Measurements from ENCODE around the gene GNB1L. TPM values are rescaled to one million over a fixed set of nuclear protein-coding genes. Genes with fewer than 3 reads are reported as not detected.

The GNB1L gene
- total RNA-seq, 1 donor from 2014 or later, result 6.2 TPM

- no peak for ATAC-seq
Measured at GRCh38 chr22:19762568-19763457, 91.9 kb downstream of the GNB1L start.

GRCh38 chr22:19761725-19762567, 92.7 kb downstream of the GNB1L start:
- DNase-seq (ENCODE audit: low spot score) (no peak), ATAC-seq (no peak)
- intact Hi-C loops (cut with DNase I), result no loop called here

More at GRCh38 chr22:19762568-19763457, 91.9 kb downstream of the GNB1L start:
- no peak for DNase-seq (ENCODE audit: low spot score)
- intact Hi-C loops (cut with DNase I), result no loop called here

- intact Hi-C loops (cut with DNase I), result no loop called here
- ATAC-seq (no peak), DNase-seq (ENCODE audit: low spot score) (no peak)
Measured at GRCh38 chr22:19760951-19761724, 93.5 kb downstream of the GNB1L start.

DNA sequence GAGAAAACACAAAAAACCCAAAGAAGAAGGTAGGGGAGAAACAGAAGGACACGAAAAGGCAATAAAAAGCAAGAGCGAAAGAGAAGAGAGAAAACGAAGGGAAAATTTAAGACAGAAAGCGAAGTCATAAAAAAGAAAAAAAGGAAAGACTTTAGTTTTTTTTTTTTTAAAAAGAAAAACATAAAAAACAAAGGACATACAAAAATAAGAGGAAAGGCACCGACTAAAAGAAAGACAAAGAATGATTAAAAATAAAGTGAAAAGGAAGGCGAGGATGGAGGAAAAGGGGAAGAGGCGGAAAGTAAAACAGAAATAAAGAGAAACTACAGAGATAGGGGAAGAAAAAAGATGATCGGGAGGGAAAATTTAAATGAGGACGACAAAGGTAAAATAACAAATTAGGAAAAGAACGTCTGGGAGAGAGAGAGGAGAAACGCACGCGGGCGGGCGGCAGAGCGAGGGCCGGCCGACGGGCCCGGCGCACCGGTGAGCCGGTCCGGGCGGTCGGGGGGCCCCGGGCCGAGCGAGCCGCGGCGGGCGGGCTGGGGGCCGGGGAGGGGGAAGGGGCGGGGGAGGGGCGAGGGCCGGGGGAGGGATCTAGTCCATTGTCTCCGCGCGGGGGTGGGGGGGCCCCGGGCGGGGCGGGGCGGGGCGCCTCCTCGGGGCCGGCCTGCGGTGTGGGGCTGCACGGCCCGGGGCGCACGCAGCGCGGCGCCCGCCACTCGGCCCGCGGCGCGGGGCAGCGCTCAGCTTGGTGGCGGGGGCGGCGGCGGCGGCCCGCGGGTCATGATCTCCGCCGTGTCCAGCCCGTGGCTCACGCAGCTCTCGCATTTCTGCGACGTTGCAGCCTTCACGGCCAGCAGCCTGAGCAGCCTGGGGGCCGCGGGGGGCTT, 94.4 kb downstream of the GNB1L start, which contains the start of gene TBX1:
TSS of gene TBX1 (plus strand) at position 721 of the 893 bp plus-strand sequence. CDS start at position 787, 66 bp downstream.
- ATAC-seq (no peak), DNase-seq (ENCODE audit: low spot score) (no peak)
- intact Hi-C loops (cut with DNase I), result no loop called here

GRCh38 chr22:19759427-19760057, 95.1 kb downstream of the GNB1L start:
- DNase-seq (ENCODE audit: low spot score) (no peak), ATAC-seq (no peak)
- intact Hi-C loops (cut with DNase I), result no loop called here

- DNase-seq (ENCODE audit: low spot score), result no peak
- intact Hi-C loops (cut with DNase I), result no loop called here
- ATAC-seq, result no peak
Measured at GRCh38 chr22:19758896-19759426, 95.7 kb downstream of the GNB1L start.

DNA sequence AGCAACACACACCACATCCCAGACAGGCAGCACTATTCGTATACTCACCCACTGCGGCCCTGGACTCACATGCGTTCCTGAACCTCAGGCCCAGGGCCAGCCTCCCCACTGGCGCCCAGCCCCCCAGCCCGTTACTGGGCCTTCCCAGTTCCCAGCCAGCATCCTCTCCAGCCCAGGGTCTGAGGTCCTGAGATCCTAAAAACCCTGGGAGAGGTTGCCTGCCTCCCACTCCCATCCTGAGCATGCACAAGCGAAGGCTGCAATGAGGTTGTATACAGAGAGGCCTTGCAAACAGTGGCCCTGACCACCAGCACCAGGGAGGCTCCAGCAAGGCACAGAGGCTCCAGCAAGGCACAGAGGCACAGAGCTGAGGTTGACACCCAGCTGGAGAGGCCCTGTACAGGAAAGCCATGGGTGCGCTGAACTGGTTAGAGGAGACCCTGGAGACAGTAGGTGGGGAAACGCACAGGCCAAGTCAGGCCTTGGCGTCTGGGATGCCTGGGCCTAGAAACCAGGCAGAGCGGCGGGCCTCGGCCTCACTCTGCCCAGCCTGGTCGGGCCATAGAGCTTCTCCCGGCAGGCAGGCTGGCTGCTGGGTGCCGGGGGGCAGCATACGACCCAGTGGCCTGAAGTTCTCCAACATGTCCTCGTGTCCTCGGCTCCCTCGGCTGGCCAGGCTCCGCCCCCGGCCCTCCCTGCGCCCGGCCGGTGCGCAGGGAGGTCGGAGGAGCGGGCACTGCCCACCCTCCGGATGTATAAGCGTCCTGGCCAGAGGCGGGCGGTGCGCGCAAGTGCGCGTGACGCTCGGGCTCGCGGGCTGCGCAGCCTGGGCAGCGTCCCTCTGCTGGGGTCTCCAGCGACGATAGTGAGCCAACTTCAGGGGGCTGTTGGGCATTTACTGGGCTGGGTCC, 96.4 kb downstream of the GNB1L start:
- DNase-seq (ENCODE audit: low spot score) (no peak), ATAC-seq (no peak)
- intact Hi-C loops (cut with DNase I), result no loop called here

GRCh38 chr22:19757140-19757984, 97.3 kb downstream of the GNB1L start:
- ATAC-seq (no peak), DNase-seq (ENCODE audit: low spot score) (no peak)
- intact Hi-C loops (cut with DNase I), result no loop called here

GRCh38 chr22:19756288-19757128, 98.2 kb downstream of the GNB1L start:
- ATAC-seq, result peak; percentile 32
- intact Hi-C loops (cut with DNase I), result no loop called here
- DNase-seq (ENCODE audit: low spot score), result no peak

- no peak for ATAC-seq
- DNase-seq (ENCODE audit: low spot score), result no peak
- intact Hi-C loops (cut with DNase I), result no loop called here
Measured at GRCh38 chr22:19755722-19756287, 98.9 kb downstream of the GNB1L start.

GRCh38 chr22:19755145-19755710, 99.4 kb downstream of the GNB1L start:
- intact Hi-C loops (cut with DNase I), result no loop called here
- ATAC-seq, result no peak
- DNase-seq (ENCODE audit: low spot score), result no peak

DNA sequence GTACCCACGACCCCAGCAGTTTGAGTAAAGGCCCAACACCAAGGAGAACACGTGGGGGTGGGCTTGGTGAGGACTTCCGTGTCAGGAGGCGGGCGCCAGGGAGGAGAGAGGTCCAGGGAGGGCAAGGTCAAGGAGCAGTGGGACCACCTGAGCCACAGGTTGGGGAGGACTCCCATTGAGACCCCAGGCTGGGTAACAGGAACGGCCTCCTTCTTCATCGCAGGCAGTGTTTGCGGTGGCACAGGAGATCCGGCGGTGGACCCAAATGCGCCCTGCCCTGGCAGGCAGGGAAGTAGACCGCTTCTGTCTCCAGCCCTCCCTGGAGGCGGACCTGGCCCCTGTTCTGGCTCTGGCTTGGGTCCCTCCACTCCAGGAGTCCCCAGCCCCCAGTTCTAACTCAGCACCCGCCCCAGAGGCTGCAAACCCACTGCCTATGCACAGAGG, 100.0 kb downstream of the GNB1L start:
- ATAC-seq, result no peak
- intact Hi-C loops (cut with DNase I), result no loop called here
- DNase-seq (ENCODE audit: low spot score), result no peak

GRCh38 chr22:19753996-19754700, 100.5 kb downstream of the GNB1L start:
- ATAC-seq, result no peak
- intact Hi-C loops (cut with DNase I), result no loop called here
- no peak for DNase-seq (ENCODE audit: low spot score)

Data from sciatic nerve (tissue), 2 donors.